ENCODE results near the gene ZNFX1.

The ZNFX1 gene

DNA sequence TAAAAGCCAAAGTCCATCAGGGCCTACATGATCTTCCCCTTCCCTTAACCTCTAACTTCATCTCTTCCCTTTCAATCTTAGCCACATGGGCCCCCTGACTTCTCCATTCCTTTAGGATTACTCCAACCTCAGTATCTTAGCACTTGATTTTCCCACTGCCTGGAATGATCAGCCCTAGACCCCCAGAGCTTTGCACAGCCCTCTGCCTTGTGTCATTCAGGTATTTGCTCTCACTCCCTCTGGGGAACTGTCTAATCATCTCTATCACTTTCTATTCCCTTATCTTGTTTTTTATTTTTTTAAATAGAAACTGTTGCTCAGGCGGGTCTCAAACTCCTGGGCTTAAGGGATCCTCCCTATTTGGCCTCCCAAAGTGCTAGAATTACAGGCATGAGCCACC is 13.3 kb upstream of the ZNFX1 start:
- DNase-seq: no peak

- no peak for DNase-seq
These were observed 12.8 kb upstream of the ZNFX1 start for GRCh38 chr20:49290608-49291191.

DNA sequence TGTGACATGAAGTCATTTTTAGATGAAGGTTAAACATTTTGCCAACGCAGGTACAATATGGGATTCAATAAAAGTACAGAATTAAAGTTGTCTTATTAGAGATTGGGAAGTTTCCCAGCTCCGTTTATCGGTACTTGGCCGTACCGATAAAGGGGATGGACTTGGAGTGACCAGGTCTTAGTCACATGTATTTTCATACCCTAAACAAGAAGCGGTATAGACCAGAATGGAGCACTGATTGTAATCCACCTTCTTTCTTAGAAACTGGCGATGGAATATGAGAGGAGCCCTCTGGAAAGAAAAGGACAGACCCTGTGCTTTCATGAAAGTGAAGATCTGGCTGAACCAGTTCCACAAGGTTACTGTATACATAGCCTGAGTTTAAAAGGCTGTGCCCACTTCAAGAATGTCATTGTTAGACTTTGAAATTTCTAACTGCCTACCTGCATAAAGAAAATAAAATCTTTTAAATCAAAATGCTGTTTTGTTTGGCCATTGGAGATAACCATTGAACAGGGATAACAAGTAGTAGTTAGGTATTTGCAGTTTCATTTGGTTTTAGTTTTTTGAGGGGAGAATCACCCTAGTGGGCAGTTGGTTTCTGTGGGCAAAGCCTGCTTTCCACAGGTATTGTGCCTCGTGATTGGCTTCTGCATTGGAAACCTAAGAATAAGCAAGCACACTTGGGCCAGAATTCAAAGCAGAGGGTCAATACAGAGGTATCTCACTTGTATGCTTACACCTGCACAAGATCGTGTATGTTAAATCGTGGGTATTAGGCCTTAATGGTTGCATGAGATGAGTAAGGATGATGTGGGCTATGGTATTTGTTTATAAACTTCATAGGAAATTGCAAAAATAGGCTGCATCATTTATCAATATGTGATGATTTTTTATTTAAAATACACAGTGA is 11.2 kb upstream of the ZNFX1 start:
- DNase-seq: no peak

GRCh38 chr20:49288250-49288751 is 10.4 kb upstream of the ZNFX1 start:
- no peak for DNase-seq

DNA sequence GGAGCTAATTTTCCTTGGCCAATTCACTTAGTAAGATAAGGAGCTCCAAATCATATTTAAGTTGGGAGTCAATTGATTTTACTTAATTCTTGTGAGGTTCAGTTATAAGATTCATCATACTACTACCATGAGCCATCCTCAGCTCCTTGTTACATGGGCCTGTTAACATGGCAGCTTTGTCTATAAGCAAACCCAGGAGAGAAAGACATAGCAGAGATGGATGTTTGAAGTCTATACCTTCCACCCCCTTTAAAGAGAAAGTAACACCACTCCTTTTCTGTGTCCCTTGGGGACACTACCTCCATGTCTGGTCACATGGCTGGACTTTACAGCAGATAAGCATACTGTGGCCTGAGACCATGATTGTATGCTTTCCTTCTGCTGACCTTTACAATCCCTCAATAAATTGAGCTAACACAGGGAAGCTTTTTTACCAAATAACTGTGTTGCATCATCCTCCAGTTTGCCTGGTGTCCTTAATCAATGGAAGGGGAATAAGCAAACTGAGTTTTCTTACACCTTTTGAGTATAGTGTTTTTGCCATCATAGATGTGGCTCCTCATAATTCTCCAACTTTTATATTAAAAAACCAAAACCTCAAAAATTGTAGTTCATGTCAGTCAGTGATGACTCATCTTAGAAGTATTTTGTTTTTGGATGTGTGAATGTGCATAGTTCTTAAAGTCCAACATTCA is 9.8 kb upstream of the ZNFX1 start:
- no peak for DNase-seq

- peak; percentile 50 for DNase-seq
These were observed 9.1 kb upstream of the ZNFX1 start for GRCh38 chr20:49286689-49287551.

- no peak for DNase-seq
These were observed 8.1 kb upstream of the ZNFX1 start for GRCh38 chr20:49285813-49286494.

GRCh38 chr20:49285233-49285668 is 7.4 kb upstream of the ZNFX1 start:
- DNase-seq: no peak

DNA sequence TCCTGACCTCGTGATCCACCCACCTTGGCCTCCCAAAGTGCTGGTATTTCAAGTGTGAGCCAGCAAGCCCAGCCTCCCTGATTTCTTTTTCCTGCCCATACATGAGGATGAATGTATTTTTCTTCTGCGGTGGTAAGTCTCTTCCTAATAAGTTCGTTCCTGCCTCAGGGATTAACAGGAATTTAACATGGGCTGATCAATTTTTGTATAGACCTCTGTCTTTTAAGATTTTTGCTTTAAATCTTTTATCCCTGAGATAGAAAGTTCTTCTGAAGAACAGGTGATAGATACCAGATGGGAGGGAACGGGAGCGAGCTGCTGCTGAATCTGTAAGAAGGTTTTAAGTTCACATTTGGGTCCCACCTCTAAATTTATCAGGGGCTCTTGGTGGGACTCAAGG is 7.0 kb upstream of the ZNFX1 start:
- no peak for DNase-seq

DNA sequence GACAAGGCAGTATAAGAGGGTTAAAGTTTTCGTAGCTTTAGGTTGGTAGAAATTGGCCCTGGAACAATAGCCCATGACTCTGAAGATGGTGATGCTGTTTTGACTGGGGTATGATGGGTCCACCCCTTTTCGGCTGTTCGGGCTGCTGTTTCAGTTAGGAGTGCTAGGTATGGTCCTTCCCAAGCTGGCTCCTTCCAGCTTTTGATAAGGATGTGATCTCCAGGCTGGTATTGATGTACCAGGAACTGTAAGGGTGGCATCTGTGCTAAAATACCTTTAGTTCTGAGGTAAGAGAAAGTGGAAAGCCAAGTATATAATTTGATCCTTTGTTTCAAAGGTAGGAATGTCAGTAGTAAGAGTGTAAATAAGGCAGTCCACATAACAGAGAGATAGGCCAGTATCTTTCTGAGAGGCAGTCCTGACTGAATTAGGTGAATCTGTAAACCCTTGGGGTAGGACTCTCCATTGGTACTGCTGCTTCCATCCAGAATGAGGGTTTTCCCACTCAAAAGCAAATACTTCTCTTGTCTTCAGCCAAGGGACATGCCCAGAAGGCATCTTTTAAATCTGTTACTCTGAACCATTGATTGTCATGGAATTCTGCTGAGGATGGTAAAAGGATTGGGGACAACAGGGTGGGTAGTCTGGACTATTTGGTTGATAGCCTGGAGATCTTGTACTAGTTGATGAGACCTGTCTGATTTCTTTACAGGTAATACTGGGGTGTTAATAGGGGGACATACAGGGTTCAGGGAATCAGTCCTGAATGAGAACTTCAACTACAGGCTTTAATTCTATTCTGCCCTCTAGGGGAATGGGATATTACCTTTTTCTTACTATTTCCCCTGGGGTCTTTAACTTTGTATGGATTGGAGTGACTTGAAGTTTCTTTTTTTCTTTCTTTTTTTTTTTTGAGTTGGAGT is 6.1 kb upstream of the ZNFX1 start:
- no peak for DNase-seq

GRCh38 chr20:49283176-49283702 is 5.4 kb upstream of the ZNFX1 start:
- DNase-seq: no peak

GRCh38 chr20:49282584-49283171 is 4.8 kb upstream of the ZNFX1 start:
- DNase-seq: no peak

DNA sequence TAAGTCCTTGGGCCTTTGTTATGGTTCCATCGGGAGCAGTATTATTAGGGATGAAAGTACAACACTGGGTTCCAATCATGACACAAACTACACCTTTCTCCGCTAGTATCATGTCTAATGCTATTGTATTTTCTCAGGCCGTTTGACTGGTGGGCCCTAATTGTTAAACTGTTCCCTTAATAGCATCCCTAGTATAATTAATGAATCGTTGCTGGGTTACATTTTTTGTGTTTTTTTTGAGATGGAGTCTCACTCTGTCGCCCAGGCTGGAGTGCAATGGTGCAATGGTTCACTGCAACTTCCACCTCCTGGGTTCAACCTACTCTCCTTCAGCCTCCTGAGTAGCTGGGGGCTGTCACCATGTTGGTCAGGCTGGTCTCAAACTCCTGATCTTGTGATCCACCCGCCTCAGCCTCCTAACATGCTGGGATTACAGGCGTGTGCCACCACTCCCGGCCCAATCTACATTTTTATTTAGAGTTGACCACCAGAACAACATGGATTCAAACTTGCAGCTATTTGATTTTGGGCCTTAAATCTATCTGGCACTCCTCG is 4.1 kb upstream of the ZNFX1 start:
- no peak for DNase-seq

DNA sequence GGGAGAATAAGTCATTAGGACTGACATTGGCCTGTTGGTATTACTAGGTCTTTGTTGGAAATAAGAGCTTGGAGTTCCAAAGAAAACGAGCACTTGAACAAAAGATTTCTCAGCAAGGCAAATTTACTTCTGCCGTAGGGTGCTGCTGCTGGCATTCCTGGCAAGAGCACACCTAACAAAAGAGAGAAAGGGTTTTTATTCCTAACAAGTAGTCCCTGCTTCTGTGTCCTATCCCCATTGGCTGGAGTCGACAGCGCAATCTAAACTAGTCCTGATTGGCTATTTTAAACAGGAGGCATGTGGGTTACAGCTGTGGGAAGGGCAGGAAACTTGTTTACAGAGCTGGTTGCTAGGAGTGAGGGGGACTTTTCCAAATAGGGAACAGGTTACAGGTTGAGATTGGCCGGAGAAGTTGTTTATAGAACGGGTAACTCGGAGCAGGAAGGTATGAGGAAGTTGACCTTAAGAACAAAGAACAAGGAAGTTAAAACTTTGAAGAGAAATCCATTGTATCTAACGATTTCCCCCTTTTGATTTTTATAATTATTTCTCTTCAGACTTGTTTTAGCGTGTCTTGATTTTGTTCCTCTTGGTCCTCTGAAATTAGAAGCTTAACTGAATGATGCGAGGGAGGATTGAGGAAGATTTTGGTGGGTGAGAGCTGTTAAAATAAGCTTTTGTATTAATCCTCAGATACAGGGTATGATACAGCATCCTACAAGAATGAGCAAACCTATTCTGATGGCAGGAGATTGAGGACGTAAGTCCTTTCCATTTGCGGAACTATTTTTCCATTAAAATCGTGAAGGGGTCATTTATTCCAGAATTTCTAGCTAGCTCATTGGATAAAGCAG is 3.4 kb upstream of the ZNFX1 start:
- DNase-seq: peak; percentile 34

DNA sequence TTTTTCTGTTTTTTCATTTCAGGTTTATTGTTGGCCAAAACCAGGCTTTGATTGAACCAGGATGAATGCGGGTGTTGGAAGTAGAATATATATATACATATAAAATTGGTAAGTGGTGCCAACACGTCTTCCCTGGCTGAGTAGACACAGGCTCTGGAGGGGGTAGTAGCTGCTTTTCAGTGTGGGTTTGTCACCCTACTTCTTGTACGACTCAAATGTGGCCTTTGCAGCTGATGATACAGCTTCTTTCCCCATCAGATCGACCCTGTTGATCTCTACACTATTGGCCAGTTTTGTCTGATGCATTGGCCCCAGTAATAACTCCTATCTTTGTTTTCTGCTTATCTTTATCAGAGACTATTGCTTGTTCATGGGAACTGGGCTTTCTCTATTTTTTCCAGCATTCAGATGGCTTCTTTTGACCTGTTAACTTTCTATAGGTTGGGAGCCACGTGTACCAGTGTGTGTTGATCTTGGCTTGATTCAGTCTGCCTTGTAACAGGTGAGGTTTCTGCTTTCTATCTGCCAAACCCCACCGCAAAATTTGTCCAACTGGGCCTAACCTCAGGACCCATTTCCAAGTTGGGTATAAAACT is 2.7 kb upstream of the ZNFX1 start:
- DNase-seq: no peak

GRCh38 chr20:49279677-49280462 is 2.0 kb upstream of the ZNFX1 start:
- no peak for DNase-seq

- DNase-seq: peak; percentile 54
These were observed 1.2 kb upstream of the ZNFX1 start for GRCh38 chr20:49278818-49279676.
